HFFc6 (cell line): ENCODE measurements around the gene NFAT5. TPM values are rescaled to one million over a fixed set of nuclear protein-coding genes. Genes with fewer than 3 reads are reported as not detected.
"Not testable (repeated sequence)": the region's sequence is repeated elsewhere in the genome, so short reads cannot be mapped to it uniquely, and the experiment has no call there.

ENCODE experiments used
- DNase-seq: peaks from one replicate; pipeline ENCODE4 v3.0.0-alpha.2; 2018
- H3K27ac Mint-ChIP-seq: 2 replicates; pipeline ENCODE4 v1.8.0; 2020; ENCODE audit warnings: mild to moderate bottlenecking, mixed read lengths
- H3K27me3 Mint-ChIP-seq: 2 replicates; pipeline ENCODE4 v1.8.0; 2021; ENCODE audit warnings: mild to moderate bottlenecking, moderate library complexity, mixed read lengths; ENCODE audit not compliant: insufficient read depth
- H3K36me3 Mint-ChIP-seq: 2 replicates; pipeline ENCODE4 v1.8.0; 2021; ENCODE audit warnings: low read depth, mixed read lengths
- H3K4me1 Mint-ChIP-seq: 2 replicates; pipeline ENCODE4 v1.8.0; 2020; ENCODE audit warnings: low read depth, mixed read lengths
- H3K4me3 Mint-ChIP-seq: 2 replicates; pipeline ENCODE4 v1.8.0; 2020; ENCODE audit warnings: mild to moderate bottlenecking, moderate library complexity, mixed read lengths
- H3K9me3 Mint-ChIP-seq: 2 replicates; pipeline ENCODE4 v1.8.0; 2020; ENCODE audit warnings: mild to moderate bottlenecking, mixed read lengths
- long read RNA-seq: library from polyadenylated mRNA; unstranded; transcript quantifications from one replicate; pipeline ENCODE4 v2.0.0, GENCODE V29; 2019
- total RNA-seq, 6 experiments: library from RNA; stranded (reverse); fragmentation: NEBNext Ultra II Directional; extraction: Animal tissue kit (Norgen Biotek cat#: 25700); gene quantifications; 2 replicates in 1 of 6; 3 replicates in 5 of 6; pipeline ENCODE4 v1.2.3, GENCODE V29; 2021
- TF ChIP-seq, protein P1 (sequence below): fragments of 200-600 bp; sonication (generic); IDR thresholded peaks from 2 replicates; pipeline ENCODE4 v1.5.0; 2021; ENCODE audit warnings: antibody characterized with exemption, mild to moderate bottlenecking

Gene NFAT5, protein sequence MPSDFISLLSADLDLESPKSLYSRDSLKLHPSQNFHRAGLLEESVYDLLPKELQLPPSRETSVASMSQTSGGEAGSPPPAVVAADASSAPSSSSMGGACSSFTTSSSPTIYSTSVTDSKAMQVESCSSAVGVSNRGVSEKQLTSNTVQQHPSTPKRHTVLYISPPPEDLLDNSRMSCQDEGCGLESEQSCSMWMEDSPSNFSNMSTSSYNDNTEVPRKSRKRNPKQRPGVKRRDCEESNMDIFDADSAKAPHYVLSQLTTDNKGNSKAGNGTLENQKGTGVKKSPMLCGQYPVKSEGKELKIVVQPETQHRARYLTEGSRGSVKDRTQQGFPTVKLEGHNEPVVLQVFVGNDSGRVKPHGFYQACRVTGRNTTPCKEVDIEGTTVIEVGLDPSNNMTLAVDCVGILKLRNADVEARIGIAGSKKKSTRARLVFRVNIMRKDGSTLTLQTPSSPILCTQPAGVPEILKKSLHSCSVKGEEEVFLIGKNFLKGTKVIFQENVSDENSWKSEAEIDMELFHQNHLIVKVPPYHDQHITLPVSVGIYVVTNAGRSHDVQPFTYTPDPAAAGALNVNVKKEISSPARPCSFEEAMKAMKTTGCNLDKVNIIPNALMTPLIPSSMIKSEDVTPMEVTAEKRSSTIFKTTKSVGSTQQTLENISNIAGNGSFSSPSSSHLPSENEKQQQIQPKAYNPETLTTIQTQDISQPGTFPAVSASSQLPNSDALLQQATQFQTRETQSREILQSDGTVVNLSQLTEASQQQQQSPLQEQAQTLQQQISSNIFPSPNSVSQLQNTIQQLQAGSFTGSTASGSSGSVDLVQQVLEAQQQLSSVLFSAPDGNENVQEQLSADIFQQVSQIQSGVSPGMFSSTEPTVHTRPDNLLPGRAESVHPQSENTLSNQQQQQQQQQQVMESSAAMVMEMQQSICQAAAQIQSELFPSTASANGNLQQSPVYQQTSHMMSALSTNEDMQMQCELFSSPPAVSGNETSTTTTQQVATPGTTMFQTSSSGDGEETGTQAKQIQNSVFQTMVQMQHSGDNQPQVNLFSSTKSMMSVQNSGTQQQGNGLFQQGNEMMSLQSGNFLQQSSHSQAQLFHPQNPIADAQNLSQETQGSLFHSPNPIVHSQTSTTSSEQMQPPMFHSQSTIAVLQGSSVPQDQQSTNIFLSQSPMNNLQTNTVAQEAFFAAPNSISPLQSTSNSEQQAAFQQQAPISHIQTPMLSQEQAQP (N-terminal part only)
- total RNA-seq, result 100 to 1,000 TPM in 1 of 6 experiments, 10 to 100 TPM in 5; 52.0 to 114 (median 63.7) TPM
- long read RNA-seq, full-length matches to known transcripts, result 5 of 36 reads
- long read RNA-seq, partial matches to known transcripts, result 11 of 36 reads
- long read RNA-seq, other reads (novel, unspliced or antisense), result 20 of 36 reads

DNA sequence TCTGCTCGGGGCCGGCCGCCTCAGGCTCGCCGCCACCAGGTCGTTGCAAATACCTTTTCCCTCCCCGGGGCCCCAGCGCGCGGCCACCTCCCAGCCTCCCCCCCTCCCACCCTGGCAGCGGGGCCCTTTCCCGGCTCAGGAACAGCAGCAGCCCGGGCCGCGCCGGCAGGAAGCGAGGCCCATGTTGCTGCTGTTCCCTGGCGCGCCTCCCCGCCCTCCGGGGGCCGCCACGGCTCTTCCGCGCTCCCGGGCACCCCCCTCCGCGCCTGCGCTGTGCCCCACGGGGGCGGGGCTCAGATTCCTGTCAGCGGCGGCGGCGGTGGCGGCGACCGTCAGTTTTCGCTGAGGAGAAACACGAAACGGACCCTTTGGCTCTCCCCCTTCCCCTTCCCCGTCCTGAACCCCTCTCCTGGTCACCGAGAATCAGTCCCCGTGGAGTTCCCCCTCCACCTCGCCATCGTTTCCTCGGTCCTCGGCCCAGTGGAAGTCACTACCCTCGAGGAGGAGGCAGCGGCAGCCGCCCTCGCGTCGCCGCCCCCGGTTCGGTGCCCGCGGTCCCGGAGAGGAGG is at the start of gene NFAT5:
Gene NFAT5, plus strand, starts transcription at position 296 of the 569 bp plus-strand sequence. CDS start 336 bp downstream, outside the sequence.
- Mint-ChIP-seq H3K4me3 (peak within 1 kb of the TSS; percentile 100), H3K9me3 (no peaks in the 10 kb centered on the region), H3K27me3 (peaks cover 1% of the 10 kb centered on the region), H3K27ac (peak within 1 kb of the TSS; percentile 97), H3K36me3 (peaks cover 31% of the 10 kb centered on the region), H3K4me1 (peaks cover 43% of the 10 kb centered on the region)
- peak; percentile 57 for DNase-seq
- TF ChIP-seq, protein P1, sequence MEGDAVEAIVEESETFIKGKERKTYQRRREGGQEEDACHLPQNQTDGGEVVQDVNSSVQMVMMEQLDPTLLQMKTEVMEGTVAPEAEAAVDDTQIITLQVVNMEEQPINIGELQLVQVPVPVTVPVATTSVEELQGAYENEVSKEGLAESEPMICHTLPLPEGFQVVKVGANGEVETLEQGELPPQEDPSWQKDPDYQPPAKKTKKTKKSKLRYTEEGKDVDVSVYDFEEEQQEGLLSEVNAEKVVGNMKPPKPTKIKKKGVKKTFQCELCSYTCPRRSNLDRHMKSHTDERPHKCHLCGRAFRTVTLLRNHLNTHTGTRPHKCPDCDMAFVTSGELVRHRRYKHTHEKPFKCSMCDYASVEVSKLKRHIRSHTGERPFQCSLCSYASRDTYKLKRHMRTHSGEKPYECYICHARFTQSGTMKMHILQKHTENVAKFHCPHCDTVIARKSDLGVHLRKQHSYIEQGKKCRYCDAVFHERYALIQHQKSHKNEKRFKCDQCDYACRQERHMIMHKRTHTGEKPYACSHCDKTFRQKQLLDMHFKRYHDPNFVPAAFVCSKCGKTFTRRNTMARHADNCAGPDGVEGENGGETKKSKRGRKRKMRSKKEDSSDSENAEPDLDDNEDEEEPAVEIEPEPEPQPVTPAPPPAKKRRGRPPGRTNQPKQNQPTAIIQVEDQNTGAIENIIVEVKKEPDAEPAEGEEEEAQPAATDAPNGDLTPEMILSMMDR, result peak; percentile 25

DNA sequence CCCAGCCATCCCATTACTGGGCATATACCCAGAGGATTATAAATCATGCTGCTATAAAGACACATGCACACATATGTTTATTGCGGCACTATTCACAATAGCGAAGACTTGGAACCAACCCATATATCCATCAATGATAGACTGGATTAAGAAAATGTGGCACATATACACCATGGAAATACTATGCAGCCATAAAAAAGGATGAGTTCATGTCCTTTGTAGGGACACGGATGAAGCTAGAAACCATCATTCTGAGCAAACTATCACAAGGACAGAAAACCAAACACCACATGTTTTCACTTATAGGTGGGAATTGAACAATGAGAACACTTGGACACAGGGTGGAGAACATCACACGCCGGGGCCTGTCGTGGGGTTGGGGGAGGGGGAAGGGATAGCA is 47.9 kb upstream of the NFAT5 start:
- not testable (repeated sequence) for H3K4me3 Mint-ChIP-seq, H3K27me3 Mint-ChIP-seq, H3K9me3 Mint-ChIP-seq, H3K27ac Mint-ChIP-seq, DNase-seq
- H3K36me3 Mint-ChIP-seq, result peaks cover 25% of the 10 kb centered on the region
- peaks cover 55% of the 10 kb centered on the region for H3K4me1 Mint-ChIP-seq

DNA sequence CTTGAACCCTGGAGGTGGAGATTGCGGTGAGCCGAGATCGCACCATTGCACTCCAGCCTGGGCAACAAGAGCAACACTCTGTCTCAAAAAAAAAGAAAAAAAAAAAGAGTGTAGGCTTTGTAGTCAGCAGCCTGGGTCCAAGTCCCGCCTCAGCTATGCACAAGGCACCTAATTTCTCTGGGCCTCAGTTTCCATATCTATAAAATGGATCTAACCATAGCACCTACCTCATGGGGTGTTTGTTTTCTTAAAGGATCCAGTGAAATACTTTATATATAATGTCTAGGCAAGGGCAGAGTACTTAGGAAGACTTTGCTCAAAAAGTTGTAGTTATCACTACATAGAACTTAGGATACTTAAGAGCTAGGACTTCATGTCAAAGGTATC is 45.4 kb upstream of the NFAT5 start:
- peaks cover 6% of the 10 kb centered on the region for H3K9me3 Mint-ChIP-seq
- no peak for DNase-seq
- peaks cover 26% of the 10 kb centered on the region for H3K36me3 Mint-ChIP-seq
- H3K27me3 Mint-ChIP-seq, result no peaks in the 10 kb centered on the region; the same call in 1 of the 2 replicates
- TF ChIP-seq, protein P1, result no peak
- peaks cover 30% of the 10 kb centered on the region for H3K4me1 Mint-ChIP-seq
- H3K4me3 Mint-ChIP-seq, result no peak overlapping the region
- no peak overlapping the region; the same call in 1 of the 2 replicates for H3K27ac Mint-ChIP-seq

DNA sequence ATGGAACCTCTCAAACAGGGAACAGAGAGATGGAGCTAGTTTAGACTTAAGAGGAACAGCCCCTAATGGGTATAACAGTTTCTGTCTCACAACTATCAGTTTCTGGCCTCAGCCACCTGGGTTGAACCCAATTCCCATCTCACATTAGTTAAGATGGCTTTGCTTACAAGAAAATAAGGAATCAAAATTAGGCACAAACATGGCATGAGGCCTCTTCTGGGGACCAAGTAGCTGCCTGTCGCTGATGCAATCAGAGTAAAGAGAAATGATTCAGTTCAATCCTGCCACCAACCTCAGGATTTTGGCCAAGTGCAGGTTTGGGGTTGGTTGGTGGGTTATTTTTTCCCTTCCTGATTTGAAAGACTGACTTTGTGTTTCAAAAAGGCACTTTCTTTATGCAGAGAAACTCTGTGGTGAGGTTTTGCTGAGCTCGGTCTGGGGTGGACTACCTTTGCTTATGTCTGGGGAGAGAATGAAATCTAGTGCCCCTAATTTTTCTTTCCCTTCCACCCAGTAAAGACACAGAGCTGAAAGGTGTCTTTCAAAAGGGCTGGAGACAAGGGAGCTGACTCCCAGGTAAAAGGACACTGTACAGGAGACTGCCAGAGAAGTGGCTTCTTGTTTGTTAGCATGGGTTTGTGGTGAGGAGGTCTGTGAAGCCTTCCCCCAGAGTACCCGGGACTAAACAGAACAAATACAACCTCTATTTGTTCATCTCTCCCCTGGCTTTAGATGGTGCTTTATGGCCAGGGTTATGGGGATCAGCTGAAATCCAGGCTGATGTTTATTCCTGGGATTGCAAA is 44.8 kb upstream of the NFAT5 start:
- H3K27me3 Mint-ChIP-seq, result peaks cover 2% of the 10 kb centered on the region; the same call in 1 of the 2 replicates
- H3K27ac Mint-ChIP-seq, result peak overlapping the region; percentile 24; the same call in 1 of the 2 replicates
- no peak for DNase-seq
- H3K4me1 Mint-ChIP-seq, result peaks cover 24% of the 10 kb centered on the region
- H3K4me3 Mint-ChIP-seq, result no peak overlapping the region
- TF ChIP-seq, protein P1, result no peak
- H3K36me3 Mint-ChIP-seq, result peaks cover 24% of the 10 kb centered on the region
- H3K9me3 Mint-ChIP-seq, result peaks cover 6% of the 10 kb centered on the region

DNA sequence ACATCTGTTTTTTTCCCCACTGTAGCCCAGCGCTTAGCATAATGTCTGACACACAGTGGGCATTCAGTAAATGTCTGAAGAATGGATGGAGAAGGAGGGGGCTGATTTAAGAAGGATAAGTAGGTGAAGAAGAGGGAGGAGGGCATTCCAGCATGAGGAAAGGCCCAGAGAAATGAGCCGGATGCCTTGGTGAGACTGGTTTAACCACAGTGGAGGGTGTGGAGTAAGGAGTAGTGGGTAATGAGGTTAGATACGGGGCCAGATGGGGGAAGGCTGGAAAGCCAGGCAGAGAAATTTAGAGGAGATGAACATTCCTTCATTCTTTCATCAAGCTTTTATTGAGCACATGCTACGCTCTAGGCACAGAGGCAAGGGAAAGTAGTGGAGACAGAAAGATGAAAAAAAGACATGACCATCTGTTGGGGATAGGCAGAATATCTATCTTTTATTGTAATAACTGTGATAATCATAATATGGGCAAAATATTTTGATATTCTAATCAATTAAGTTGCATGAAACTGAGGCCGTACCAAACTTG is 43.7 kb upstream of the NFAT5 start:
- Mint-ChIP-seq H3K4me3 (no peak overlapping the region), H3K36me3 (peaks cover 15% of the 10 kb centered on the region), H3K27me3 (peaks cover 2% of the 10 kb centered on the region; the same call in 1 of the 2 replicates), H3K4me1 (peaks cover 19% of the 10 kb centered on the region), H3K27ac (no peak overlapping the region), H3K9me3 (no peaks in the 10 kb centered on the region; the same call in 1 of the 2 replicates)
- no peak for DNase-seq
- TF ChIP-seq, protein P1, result no peak
